Coronary artery (tissue), 2 donors: ENCODE results near the gene NKX2-3.
A peak's percentile ranks its signal among the peaks of the same experiment; 100 is the strongest.

Experiments
- DNase-seq: peaks from one replicate; pipeline ENCODE4 v3.0.0-alpha.2; 2017; ENCODE audit warnings: low spot score
- H3K27ac ChIP-seq, 2 donors: fragments of 200-600 bp; sonication (generic); one replicate each; pipeline ENCODE4 v1.5.1; 2016 to 2019
- H3K4me3 ChIP-seq: fragments of 200-600 bp; sonication (generic); 2 replicates; pipeline ENCODE4 v1.5.1; 2016; ENCODE audit warnings: mild to moderate bottlenecking, moderate library complexity
- CTCF ChIP-seq: fragments of 200-600 bp; sonication (generic); IDR thresholded peaks from one replicate; pipeline ENCODE4 v1.5.1; 2019; ENCODE audit warnings: antibody characterized with exemption

Gene NKX2-3

GRCh38 chr10:99536338-99537085 is 3.8 kb downstream of the NKX2-3 start:
- Histone ChIP-seq H3K4me3 (peak overlapping the region; percentile 61), H3K27ac (no peak overlapping the region)
- no peak for TF ChIP-seq CTCF
- no peak for DNase-seq

- no peak for DNase-seq
- Histone ChIP-seq H3K4me3 (peak overlapping the region; percentile 61), H3K27ac (no peak overlapping the region)
- TF ChIP-seq CTCF = no peak
Observed at GRCh38 chr10:99537086-99537988, 4.6 kb downstream of the NKX2-3 start.

GRCh38 chr10:99537989-99538917 is 5.5 kb downstream of the NKX2-3 start:
- no peak for DNase-seq
- H3K27ac ChIP-seq = no peak overlapping the region
- no peak for TF ChIP-seq CTCF
- no peak overlapping the region for H3K4me3 ChIP-seq

- TF ChIP-seq CTCF = no peak
- H3K27ac ChIP-seq = no peak overlapping the region
- DNase-seq = no peak
- no peak overlapping the region for H3K4me3 ChIP-seq
Observed at GRCh38 chr10:99539120-99539519, 6.4 kb downstream of the NKX2-3 start.

- no peak for DNase-seq
- no peak overlapping the region for H3K4me3 ChIP-seq
- TF ChIP-seq CTCF = no peak
- H3K27ac ChIP-seq = no peak overlapping the region
Observed at GRCh38 chr10:99539820-99540219, 7.1 kb downstream of the NKX2-3 start.

GRCh38 chr10:99540306-99540656 is 7.5 kb downstream of the NKX2-3 start:
- no peak overlapping the region for H3K27ac ChIP-seq
- no peak for DNase-seq
- peak overlapping the region; percentile 22 for H3K4me3 ChIP-seq
- no peak for TF ChIP-seq CTCF
